ENCODE measurements around the gene BRMS1.
A peak's percentile ranks its signal among the peaks of the same experiment; 100 is the strongest.
"Not testable (repeated sequence)": the region's sequence is repeated elsewhere in the genome, so short reads cannot be mapped to it uniquely, and the experiment has no call there.

BRMS1 gene

DNA sequence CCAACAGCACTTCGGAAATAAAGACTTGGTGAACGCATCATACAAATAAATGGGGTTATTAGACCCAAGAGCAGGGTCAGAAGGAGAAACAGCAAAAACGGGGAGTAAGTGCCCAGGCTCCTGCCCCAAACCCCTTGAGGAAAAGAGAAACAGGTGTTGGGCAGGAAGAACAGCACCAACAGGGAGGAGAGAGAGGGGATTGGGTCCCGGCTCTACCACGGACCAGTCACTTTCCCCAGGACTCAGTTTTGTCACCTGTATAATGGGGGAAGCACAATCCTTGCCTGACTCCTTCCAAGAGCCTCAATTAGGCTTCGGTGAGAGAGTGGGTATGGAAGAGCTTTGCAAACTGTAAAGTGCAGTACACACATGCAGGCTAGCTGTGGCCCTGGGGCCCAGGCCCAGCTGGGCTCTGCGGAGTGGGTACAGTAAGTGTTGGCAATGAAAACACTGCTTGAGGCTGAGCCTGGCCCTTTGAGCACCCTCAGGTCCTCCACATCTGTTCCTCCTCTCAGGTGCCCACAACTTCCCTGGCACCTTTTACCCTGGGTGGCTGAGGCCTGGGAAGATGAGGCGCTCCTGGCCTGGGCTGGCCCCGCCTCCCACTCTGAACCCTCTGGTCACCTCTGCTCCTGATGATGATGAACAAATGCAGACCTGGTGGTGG lies 17.7 kb upstream of the BRMS1 start:
- DNase-seq: no peak

DNA sequence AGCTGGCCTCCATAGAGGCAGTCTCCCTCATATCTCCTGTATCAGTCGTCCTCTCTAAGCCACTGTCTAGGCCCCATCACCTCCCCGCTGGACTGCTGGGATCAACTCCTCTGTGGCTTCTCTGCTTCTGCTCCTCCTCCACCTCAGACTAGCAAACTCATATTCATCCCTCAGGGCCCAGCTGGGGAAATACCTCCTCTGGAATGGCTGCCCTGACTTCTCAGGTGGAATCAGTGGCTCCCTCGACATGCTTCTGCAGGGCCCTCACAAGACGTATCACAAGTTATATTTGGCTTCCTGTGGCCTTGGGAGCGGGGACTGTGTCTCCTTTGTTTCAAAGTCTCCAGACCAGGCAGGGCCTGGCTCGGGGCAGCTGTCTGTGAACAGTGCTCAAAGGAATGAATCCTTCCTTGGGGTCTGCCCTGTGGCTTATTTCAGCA lies 16.6 kb upstream of the BRMS1 start:
- DNase-seq: no peak

DNA sequence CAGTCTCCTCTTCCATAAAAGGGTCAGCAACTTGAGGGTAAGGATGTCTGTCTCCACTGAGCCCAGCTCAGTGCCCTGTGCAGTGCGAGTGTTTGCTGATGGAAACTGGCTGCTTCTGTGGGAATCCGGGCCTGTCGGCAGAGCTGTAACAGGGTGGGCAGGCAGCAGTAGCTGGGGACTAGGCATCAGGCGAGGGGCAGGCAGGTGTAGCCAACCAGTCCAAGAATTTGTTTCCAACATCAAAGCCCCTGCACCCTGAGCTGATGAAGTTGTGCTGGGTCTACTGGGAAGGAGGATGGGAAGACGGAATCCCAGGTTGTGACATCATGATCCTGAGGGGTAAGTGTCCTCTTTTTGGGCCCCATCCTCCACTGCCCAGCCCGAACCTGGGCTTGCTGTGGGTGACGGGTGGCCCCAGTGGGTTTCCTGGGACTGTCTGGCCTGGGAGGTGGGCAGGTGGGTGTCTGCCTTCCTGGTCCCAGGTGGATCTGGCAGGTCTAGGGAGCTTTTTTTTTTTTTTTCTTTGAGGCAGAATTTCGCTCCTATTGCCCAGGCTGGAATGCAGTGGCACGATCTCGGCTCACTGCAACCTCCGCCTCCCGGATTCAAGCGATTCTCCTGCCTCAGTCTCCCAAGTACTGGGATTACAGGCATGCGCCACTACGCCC lies 15.6 kb upstream of the BRMS1 start:
- no peak for DNase-seq

DNA sequence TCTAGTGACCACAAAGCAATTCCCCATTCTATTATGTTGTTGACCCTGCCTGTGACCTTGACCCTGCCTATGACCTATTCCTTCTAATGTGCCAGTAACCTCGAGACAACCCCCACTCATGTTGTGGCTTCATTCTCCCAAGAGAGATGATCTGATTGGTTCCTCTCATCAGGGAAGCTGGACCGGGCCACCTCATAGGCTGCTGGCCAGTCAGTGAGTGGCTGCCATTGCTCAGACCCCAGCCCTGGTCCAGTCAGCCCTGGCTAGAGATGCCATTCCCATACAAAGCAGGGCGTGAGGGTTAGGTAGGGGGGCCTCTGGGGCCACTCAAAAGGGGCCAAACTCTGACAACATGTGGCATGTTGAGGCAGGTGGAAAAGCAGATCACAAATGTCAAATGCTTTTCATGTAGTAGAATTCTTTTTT lies 14.8 kb upstream of the BRMS1 start:
- DNase-seq: no peak

GRCh38 chr11:66350560-66351235 lies 5.8 kb upstream of the BRMS1 start:
- not testable (repeated sequence) for DNase-seq

GRCh38 chr11:66349084-66349386 lies 4.1 kb upstream of the BRMS1 start:
- DNase-seq: no peak

DNA sequence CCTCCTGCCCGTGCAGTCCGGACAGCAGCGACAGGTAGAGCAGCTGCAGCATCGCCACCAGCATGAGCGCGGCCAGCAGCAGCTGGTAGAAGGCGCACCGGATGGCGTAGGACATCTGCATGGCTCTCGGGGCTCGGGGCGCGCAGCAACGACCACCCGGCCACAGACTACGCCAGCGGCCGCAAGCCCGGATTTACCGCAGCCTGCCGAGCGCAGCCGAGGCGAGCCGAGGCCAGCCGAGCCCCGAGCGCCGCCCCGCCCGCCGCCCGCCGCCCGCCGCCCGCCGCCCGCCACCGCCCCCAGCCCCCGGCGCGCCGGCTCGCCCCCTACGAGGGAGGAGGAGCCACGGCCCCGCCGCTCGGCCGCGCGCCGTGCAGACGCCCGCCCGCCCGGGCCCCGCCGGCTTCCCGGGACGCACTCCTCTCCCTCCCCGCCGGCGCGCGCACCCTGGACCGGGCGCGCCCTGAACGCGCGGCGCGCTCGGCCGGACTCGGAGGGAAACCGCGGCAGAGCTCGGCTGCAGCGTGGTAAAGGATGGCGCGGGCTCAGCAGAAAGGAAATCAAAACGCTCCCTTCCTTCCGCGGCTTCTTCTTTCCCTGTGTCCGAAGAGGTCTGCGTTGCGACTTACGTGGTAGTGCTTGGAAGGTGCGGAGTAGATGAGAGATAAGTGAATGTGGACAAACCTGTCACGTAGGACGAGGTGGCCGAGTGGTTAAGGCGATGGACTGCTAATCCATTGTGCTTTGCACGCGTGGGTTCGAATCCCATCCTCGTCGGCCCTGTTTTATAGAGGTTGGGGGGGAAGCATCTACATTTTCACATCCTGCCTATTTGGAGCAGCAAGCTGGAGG lies 2.7 kb upstream of the BRMS1 start, which contains the start of gene B4GAT1:
B4GAT1 (minus strand) TSS at position 205 of the 852 bp plus-strand sequence; CDS start at position 121, 84 bp downstream.
- peak; percentile 87 for DNase-seq

- no peak for DNase-seq
Measured at GRCh38 chr11:66346476-66347424, 1.8 kb upstream of the BRMS1 start.

DNA sequence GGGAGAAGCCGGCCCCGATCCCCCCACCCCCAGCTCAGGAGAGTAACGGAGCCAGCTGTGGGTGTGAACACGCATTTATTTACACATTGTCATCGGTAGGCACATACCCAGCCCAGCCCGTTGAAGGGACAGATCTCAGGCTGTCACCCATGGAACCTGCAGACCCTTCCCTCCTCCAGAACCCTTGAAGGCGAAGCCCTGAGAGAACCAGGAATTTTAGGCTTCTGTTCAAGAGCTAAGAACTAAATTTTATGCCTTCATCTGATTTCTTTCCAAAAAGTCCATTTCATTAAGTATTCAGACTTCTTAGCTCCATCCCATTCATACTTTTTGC lies 379 bp upstream of the BRMS1 start:
- DNase-seq: no peak

GRCh38 chr11:66343176-66343575 lies 1.7 kb downstream of the BRMS1 start:
- no peak for DNase-seq

DNA sequence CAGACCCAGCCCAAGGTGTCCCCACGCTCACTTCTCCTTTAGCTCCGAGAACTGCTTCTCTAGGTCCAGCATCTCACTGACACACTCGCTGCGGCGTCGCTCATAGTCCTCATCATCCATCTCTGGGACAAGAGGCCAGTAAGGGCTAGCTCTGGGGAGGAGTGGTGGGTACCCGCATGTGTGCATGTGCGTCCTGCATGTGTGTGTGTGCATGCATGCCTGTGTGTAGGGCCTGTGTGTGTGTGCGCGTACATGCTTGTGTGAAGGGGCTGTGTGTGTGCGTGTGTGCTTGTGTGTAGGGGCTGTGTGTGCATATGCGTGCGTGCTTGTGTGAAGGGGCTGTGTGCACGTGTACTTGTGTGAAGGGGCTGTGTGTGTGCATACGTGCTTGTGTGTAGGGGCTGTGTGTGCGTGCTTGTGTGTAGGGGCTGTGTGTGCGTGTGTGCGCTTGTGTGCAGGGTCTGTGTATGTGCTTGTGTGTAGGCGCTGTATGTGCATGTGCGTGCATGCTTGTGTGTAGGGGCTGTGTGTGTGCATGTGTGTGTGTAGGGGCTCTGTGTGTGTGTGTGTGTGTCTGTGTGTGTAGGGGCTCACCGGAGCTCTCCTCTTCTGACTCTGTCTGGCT lies 3.3 kb downstream of the BRMS1 start:
- no peak for DNase-seq

DNA sequence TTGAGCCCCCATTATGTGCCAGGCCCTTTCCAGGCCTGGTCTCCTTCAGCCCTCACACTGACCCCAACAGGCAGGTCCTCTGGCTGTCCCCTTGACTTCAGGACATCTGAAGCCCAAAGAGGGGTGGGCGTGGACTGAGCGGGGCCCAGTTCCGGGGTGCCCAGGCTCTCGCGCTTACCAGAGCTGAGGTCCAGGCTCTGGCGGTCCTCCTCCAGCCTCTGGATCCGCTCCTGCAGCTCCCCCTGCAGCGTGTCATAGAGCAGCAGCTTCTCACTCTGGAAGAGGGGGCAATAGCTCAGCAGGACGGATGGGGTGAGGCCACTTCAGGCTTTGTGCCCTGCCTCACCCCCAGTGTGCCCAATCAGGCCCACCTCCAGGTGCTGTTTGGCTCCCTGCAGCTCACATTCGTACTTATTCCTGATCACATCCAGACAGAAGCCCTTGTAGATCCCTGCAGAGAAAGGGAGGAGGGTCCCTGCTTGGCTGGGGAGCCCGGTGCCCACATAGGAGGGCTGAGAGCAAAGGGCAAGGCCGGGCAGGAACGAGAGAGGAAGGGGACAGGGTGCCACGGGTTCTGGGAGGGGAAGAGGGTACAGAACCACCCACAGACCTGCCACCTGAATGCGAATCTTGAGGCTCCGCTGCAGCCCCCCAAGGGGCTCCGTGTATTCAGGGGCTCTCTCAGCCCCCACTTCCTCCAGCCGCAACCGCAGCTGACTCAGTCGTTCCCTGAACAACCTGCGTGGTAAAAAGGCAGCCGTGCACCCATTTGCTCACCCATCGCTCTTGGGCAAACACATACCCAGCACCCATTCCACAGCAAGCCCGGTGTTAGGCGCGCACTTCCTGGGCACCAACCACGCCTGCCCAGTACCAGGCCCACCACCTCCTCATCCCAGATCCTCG lies 4.1 kb downstream of the BRMS1 start:
- no peak for DNase-seq

- no peak for DNase-seq
Measured at GRCh38 chr11:66339686-66340483, 5.0 kb downstream of the BRMS1 start.

DNA sequence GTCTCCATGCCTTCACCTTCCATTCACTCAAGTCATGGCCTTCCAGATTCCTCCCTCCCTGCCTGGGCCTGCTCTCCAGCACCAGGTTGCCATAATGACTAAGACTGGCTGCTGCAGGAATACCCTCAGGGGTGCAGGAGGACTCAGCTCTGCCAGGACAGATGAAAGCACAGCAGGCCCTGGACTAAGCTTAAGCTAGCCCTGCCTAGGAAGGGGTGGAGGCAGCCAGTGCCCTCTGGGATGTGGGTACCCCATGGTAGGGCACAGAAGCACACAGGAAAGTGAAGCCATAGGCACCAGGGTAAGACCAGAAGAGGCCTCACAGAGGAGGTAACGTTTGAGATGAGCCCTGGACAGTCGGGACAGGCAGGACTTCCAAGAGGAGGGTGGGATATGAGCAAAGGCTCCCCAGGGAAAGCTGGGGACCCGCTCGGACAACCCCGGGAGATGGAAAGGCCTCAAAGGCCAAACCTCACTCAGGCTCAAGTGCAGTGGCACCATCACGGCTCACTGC lies 5.7 kb downstream of the BRMS1 start:
- no peak for DNase-seq

DNA sequence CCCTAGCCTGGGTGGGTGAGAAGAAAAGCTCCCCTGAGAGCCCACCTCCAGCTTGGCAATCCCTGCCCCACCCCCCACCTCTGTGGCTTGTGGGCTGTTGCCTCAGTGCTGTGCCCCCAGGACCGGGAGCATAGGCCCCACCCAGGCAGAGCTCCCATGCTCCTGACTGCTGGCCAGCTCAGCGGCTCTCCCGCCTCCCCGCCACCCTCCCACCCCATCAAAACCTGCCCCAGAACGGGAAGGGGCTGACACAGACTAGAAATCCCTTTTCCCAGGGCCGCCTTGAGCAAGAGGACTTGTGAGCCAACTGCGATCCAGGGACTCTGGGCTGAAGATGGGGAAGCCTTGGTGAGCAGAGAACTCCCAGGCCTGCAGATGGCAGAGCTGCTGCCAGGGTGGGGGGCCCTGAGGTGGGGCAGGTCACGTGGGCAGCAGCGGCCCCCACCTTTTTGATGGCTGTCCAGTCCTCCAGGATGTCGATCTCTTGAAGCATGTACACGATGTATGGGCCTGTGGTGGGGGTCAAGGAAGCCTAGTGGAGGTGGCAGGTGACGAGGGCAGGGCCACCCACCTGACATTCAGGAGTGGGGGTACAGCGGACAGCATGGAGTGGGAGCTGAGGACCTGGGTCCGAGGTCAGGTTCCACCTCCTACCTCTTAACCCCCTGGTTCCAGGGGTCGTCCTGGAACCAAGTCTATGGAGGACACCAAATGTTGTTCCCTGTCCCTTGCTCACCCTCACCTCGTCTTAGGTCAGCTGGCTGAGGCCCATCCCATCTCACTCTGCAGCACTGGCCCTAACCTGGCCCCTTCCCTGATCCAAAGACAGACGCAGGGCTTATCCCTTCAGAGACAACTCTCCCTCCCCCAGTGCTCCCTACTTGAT lies 6.4 kb downstream of the BRMS1 start:
- DNase-seq: no peak

DNA sequence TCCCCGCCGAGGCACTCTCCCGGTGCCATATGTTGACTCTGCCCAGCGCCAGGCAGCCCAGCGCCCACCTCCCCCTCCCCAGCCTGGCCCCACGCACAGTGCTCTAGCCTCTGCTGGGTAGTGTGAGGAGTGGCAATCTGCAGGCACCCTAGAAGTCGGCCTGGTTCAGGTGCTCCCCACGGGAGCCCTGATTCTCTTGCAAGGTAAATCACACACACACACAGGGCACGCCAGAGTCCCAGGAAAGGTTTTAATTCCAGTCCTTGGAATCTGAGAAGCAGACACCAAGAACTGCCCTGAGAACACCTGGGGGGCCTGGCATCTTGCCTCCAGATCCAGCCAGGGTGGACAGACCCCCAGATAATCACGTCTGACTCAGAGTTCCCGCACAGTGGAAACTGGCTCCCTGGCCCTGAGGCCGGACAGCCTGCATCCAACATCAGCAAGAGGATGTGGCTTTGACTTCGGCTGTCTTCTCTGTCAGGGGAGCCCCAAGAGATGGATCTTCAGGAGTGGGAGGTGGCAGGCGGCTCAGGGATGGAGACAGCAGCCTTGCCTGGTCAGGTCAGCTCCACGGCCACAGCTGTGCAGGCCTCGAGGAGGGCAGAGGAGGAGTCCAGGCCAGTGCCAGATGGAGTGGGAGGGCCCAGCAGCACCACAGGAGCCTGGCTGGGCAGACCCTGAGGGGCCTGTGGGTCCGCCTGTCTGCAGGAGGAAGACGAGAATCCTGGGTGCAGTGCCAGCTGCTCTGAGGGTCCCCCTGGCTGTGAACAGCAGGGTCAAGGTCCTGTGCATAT lies 7.6 kb downstream of the BRMS1 start:
- DNase-seq: no peak
